Measurements from ENCODE around the gene FYB1. TPM values are rescaled to one million over a fixed set of nuclear protein-coding genes. Genes with fewer than 3 reads are reported as not detected.

FYB1 gene
- total and polyA plus RNA-seq, 2 of the 8 experiments (the other 6 are each of a cell fraction or from before 2014, with no cell fraction given): not detected

DNA sequence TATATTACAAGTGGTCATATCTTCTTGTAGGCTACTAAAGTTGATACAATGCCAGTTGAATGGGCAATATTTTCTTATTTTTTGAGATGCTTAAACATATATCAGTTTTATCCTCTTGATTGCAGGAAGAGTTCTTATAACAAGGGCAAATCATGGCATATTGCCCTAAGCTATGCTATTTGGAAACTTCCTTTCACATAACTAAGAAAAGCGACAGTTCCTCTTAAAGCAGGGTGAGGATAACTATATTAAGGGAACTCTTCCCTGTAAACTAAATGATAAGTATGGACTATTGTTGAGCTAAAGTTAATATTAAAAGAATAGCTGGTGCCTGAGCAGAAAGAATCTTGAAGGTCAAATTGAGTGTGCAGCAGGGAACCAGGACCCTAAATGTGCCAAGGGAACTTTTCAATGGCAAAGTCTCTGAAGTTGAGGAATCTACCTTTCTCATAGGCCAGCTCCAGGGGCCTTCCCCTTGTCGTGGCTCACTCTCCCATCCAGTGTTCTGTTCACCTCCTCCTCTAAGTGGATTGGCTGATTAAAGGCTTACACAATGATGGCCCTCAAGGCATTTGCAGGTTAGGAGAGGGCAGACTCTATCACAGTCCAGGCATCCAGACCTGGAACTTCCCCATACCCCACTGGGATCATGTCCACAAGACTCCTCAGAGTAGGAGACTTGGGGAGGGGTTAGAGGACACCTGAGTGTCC is 26.8 kb downstream of the FYB1 start:
- Histone ChIP-seq H2AFZ (ENCODE audit: low read length) (0 out of 2 replicates have a peak overlapping the region, but pooled peaks have one; percentile 7), H2AK5ac (ENCODE audit: low read depth, low read length) (no peak overlapping the region), H3K23me2 (ENCODE audit: low read depth, low read length) (no peaks in the 10 kb centered on the region), H2BK120ac (replicated peaks; ENCODE audit: low read depth, low read length) (no peak overlapping the region), H3K9ac (replicated peaks in 1 of 4; ENCODE audit: extremely low read depth in 1 of 4, low read depth in 3 of 4, low read length in 3 of 4) (no peak overlapping the region), H3K4me2 (ENCODE audit: insufficient read depth in 1 of 2, low read depth in 2 of 2, low read length in 2 of 2) (no peak overlapping the region), H4K5ac (ENCODE audit: insufficient read length, low read depth, low read length) (no peak overlapping the region), H3K27me3 (replicated peaks in 1 of 4; ENCODE audit: control insufficient read depth in 3 of 4, extremely low read depth in 1 of 4, insufficient read depth in 3 of 4, low read length in 3 of 4) (no peaks in the 10 kb centered on the region), H3K23ac (ENCODE audit: insufficient read length) (no peak overlapping the region), H3K79me2 (ENCODE audit: control insufficient read depth in 1 of 2, insufficient read depth in 2 of 2, low read length in 2 of 2) (no peaks in the 10 kb centered on the region), H3K56ac (replicated peaks; ENCODE audit: insufficient read length, low read depth, low read length) (no peak overlapping the region), H4K91ac (replicated peaks; ENCODE audit: insufficient read length, low read length) (no peak overlapping the region), H3K4ac (replicated peaks; ENCODE audit: insufficient read length, low read depth, low read length) (no peak overlapping the region), H2BK12ac (ENCODE audit: low read depth, low read length) (no peak overlapping the region), H3K18ac (ENCODE audit: extremely low read depth, low read length) (no peak overlapping the region), H3K4me3 (ENCODE audit: extremely low read depth in 1 of 4, insufficient read depth in 2 of 4, low read depth in 3 of 4, low read length in 4 of 4) (no peak overlapping the region), H4K8ac (ENCODE audit: extremely low read depth, insufficient read depth, low read length) (no peak overlapping the region), H3K9me3 (ENCODE audit: insufficient read depth in 2 of 2, low read depth in 1 of 2, low read length in 1 of 2) (no peaks in the 10 kb centered on the region), H2BK20ac (ENCODE audit: low read length) (no peak overlapping the region), H4K20me1 (replicated peaks in 1 of 2; ENCODE audit: control insufficient read depth in 1 of 2, insufficient read depth in 2 of 2, low read length in 2 of 2) (no peaks in the 10 kb centered on the region), H2BK15ac (ENCODE audit: low read length) (no peak overlapping the region), H2BK5ac (ENCODE audit: low read depth, low read length) (no peak overlapping the region), H3K36me3 (ENCODE audit: control insufficient read depth in 2 of 4, insufficient read depth in 4 of 4, low read length in 3 of 4) (no peaks in the 10 kb centered on the region), H3K27ac (ENCODE audit: low read depth, low read length) (no peak overlapping the region), H3K4me1 (replicated peaks in 1 of 4; ENCODE audit: control insufficient read depth in 3 of 4, insufficient read depth in 4 of 4, low read length in 3 of 4) (no peaks in the 10 kb centered on the region), H3K14ac (ENCODE audit: insufficient read length) (no peak overlapping the region), H3K79me1 (ENCODE audit: low read depth, low read length) (no peaks in the 10 kb centered on the region)
- WGBS, 2 experiments (ENCODE audit: extremely low coverage in 1 of 2, insufficient coverage in 1 of 2, insufficient read length in 1 of 2, insufficient replicate concordance in 2 of 2, low coverage in 1 of 2, low lambda C conversion rate in 2 of 2, missing lambda C conversion rate in 1 of 2): 93% methylated on average over 2 of the region's 2 CpGs; no CpG with 5 or more reads in 1 of the 2 experiments
- FAIRE-seq (no peak), DNase-seq (ENCODE audit: low read depth in 1 of 2, low spot score in 2 of 2) (no peak)
- POLR2A ChIA-PET (ENCODE audit: partially characterized antibody): no interaction called here
- CTCF ChIA-PET (ENCODE audit: partially characterized antibody): interaction anchor here (1.0 kb wide), 1 partner anchor 24 kb away, joined by 3 read pairs; no protein-coding TSS in a partner anchor
- TF ChIP-seq RNF2 (IDR thresholded peaks at IDR 0.05; ENCODE audit: borderline replicate concordance, low read depth, low read length, missing control alignments, poor library complexity, severe bottlenecking) (no peak), ASH2L (IDR thresholded peaks at IDR 0.05; ENCODE audit: low read length) (no peak)

Measured in H1 (cell line).